ENCODE results near the gene PARN.

- TF ChIP-seq, protein P1, sequence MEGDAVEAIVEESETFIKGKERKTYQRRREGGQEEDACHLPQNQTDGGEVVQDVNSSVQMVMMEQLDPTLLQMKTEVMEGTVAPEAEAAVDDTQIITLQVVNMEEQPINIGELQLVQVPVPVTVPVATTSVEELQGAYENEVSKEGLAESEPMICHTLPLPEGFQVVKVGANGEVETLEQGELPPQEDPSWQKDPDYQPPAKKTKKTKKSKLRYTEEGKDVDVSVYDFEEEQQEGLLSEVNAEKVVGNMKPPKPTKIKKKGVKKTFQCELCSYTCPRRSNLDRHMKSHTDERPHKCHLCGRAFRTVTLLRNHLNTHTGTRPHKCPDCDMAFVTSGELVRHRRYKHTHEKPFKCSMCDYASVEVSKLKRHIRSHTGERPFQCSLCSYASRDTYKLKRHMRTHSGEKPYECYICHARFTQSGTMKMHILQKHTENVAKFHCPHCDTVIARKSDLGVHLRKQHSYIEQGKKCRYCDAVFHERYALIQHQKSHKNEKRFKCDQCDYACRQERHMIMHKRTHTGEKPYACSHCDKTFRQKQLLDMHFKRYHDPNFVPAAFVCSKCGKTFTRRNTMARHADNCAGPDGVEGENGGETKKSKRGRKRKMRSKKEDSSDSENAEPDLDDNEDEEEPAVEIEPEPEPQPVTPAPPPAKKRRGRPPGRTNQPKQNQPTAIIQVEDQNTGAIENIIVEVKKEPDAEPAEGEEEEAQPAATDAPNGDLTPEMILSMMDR (IDR thresholded peaks at IDR 0.05 in 2 of 3, conservative IDR thresholded peaks at IDR 0.05 in 1 of 3; ENCODE audit: borderline replicate concordance in 1 of 3, insufficient read depth in 1 of 3, low read depth in 2 of 3, low read length in 2 of 3): no peak
- TF ChIP-seq CEBPB (IDR thresholded peaks at IDR 0.05; ENCODE audit: low read depth) (no peak), POLR2A (IDR thresholded peaks at IDR 0.05; ENCODE audit: borderline replicate concordance, extremely low read depth, insufficient read depth, insufficient read length) (no peak), SP1 (IDR thresholded peaks at IDR 0.05; ENCODE audit: low read depth) (no peak), EZH2 (IDR thresholded peaks at IDR 0.05) (no peak), RAD21 (IDR thresholded peaks at IDR 0.05; ENCODE audit: low read depth) (no peak), POLR2AphosphoS5 (IDR thresholded peaks at IDR 0.05; ENCODE audit: low read depth, low read length) (no peak), JUND (IDR thresholded peaks at IDR 0.05) (0 out of 2 replicates have a peak, but pooled peaks have one; percentile 2), TCF7L2 (IDR thresholded peaks at IDR 0.05; ENCODE audit: borderline replicate concordance, extremely low read depth, insufficient read depth, insufficient read length) (no peak), CBX3 (IDR thresholded peaks at IDR 0.05; ENCODE audit: low read depth) (no peak)
- TF ChIP-seq, protein P2, sequence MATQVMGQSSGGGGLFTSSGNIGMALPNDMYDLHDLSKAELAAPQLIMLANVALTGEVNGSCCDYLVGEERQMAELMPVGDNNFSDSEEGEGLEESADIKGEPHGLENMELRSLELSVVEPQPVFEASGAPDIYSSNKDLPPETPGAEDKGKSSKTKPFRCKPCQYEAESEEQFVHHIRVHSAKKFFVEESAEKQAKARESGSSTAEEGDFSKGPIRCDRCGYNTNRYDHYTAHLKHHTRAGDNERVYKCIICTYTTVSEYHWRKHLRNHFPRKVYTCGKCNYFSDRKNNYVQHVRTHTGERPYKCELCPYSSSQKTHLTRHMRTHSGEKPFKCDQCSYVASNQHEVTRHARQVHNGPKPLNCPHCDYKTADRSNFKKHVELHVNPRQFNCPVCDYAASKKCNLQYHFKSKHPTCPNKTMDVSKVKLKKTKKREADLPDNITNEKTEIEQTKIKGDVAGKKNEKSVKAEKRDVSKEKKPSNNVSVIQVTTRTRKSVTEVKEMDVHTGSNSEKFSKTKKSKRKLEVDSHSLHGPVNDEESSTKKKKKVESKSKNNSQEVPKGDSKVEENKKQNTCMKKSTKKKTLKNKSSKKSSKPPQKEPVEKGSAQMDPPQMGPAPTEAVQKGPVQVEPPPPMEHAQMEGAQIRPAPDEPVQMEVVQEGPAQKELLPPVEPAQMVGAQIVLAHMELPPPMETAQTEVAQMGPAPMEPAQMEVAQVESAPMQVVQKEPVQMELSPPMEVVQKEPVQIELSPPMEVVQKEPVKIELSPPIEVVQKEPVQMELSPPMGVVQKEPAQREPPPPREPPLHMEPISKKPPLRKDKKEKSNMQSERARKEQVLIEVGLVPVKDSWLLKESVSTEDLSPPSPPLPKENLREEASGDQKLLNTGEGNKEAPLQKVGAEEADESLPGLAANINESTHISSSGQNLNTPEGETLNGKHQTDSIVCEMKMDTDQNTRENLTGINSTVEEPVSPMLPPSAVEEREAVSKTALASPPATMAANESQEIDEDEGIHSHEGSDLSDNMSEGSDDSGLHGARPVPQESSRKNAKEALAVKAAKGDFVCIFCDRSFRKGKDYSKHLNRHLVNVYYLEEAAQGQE (IDR thresholded peaks at IDR 0.05; ENCODE audit: low read depth): no peak
Measured at GRCh38 chr16:14629612-14629918, 495 bp downstream of the PARN start.
